Uterus (tissue), 2 donors: ENCODE results near the gene IL21.

Source experiments
- CTCF ChIP-seq, 4 experiments: fragments of 200-600 bp in 2 of 4; fragments of 450-650 bp in 2 of 4; sonication (generic) in 2 of 4; IDR thresholded peaks; one replicate each; pipeline ENCODE4 v1.5.1; 2016 to 2019; ENCODE audit warnings: antibody characterized with exemption in 4 of 4, mild to moderate bottlenecking in 2 of 4, moderate library complexity in 1 of 4
- POLR2A ChIP-seq, 2 donors: fragments of 450-650 bp; IDR thresholded peaks; one replicate each; pipeline ENCODE4 v1.6.1; 2016; ENCODE audit warnings: antibody characterized with exemption in 2 of 2, mild to moderate bottlenecking in 1 of 2, moderate library complexity in 1 of 2

- TF ChIP-seq CTCF (IDR thresholded peaks at IDR 0.05), result no peak
- TF ChIP-seq POLR2A (IDR thresholded peaks at IDR 0.05), result no peak
These were observed 12.3 kb upstream of the IL21 start for GRCh38 chr4:122633211-122633610.
